GM23338 (cell line): ENCODE data around the gene FANCL. TPM values are rescaled to one million over a fixed set of nuclear protein-coding genes. Genes with fewer than 3 reads are reported as not detected.
A peak's percentile ranks its signal among the peaks of the same experiment; 100 is the strongest.

Experiments used
- ATAC-seq: fragments of 200-7000 bp; cut with Tn5 transposase; 3 replicates; pipeline ENCODE4 v1.9.1; 2020
- DNase-seq: peaks from one replicate; pipeline ENCODE4 v3.0.0-alpha.2; 2015; ENCODE audit warnings: low spot score
- H2AFZ ChIP-seq: fragments of 200-600 bp; sonication (generic); 2 replicates; pipeline ENCODE4 v1.8.0; 2016; ENCODE audit warnings: antibody characterized with exemption, mild to moderate bottlenecking, moderate library complexity
- H3F3A ChIP-seq: fragments of 200-600 bp; sonication (generic); replicated peaks from 2 replicates; pipeline ENCODE4 v1.8.0; 2017; ENCODE audit warnings: antibody characterized with exemption, mixed run types, low read depth
- H3K27ac ChIP-seq: fragments of 200-600 bp; sonication (generic); 2 replicates; pipeline ENCODE4 v1.6.1; 2016; ENCODE audit warnings: low read depth
- H3K27me3 ChIP-seq: fragments of 200-600 bp; sonication (generic); 2 replicates; pipeline ENCODE4 v1.8.0; 2016; ENCODE audit warnings: mild to moderate bottlenecking, mixed run types, moderate library complexity; ENCODE audit not compliant: insufficient read depth
- H3K36me3 ChIP-seq: fragments of 200-600 bp; sonication (generic); 2 replicates; pipeline ENCODE4 v1.8.0; 2016; ENCODE audit warnings: mild to moderate bottlenecking; ENCODE audit not compliant: insufficient read depth
- H3K4me1 ChIP-seq: fragments of 200-600 bp; sonication (generic); 2 replicates; pipeline ENCODE4 v1.8.0; 2016; ENCODE audit warnings: mild to moderate bottlenecking, moderate library complexity; ENCODE audit not compliant: insufficient read depth
- H3K4me2 ChIP-seq: fragments of 200-600 bp; sonication (generic); 2 replicates; pipeline ENCODE4 v1.7.1; 2017; ENCODE audit warnings: mixed run types
- H3K4me3 ChIP-seq: fragments of 200-600 bp; sonication (generic); 2 replicates; pipeline ENCODE4 v1.6.1; 2016; ENCODE audit warnings: mixed run types
- H3K79me2 ChIP-seq: fragments of 200-600 bp; sonication (generic); replicated peaks from 2 replicates; pipeline ENCODE4 v1.8.0; 2017; ENCODE audit warnings: mild to moderate bottlenecking; ENCODE audit not compliant: insufficient read depth
- H3K9me2 ChIP-seq: fragments of 200-600 bp; sonication (generic); 2 replicates; pipeline ENCODE4 v1.8.0; 2017; ENCODE audit not compliant: insufficient read depth
- H4K20me1 ChIP-seq: fragments of 200-600 bp; sonication (generic); replicated peaks from 2 replicates; pipeline ENCODE4 v1.8.0; 2017; ENCODE audit warnings: mild to moderate bottlenecking; ENCODE audit not compliant: insufficient read depth
- H3K27ac Mint-ChIP-seq: 2 replicates; pipeline ENCODE4 v1.8.0; 2020; ENCODE audit warnings: inconsistent platforms, mild to moderate bottlenecking, moderate library complexity, mixed read lengths
- H3K27me3 Mint-ChIP-seq: 3 replicates; pipeline ENCODE4 v1.8.0; 2022; ENCODE audit warnings: low read depth, mild to moderate bottlenecking, moderate library complexity, mixed read lengths, inconsistent platforms; ENCODE audit not compliant: insufficient read depth, poor library complexity
- H3K36me3 Mint-ChIP-seq: 3 replicates; pipeline ENCODE4 v1.8.0; 2021; ENCODE audit warnings: low read depth, mild to moderate bottlenecking, inconsistent platforms, moderate library complexity, mixed read lengths
- H3K4me1 Mint-ChIP-seq: 3 replicates; pipeline ENCODE4 v1.8.0; 2020; ENCODE audit warnings: mild to moderate bottlenecking, inconsistent platforms, mixed read lengths
- H3K4me3 Mint-ChIP-seq: 3 replicates; pipeline ENCODE4 v1.8.0; 2021; ENCODE audit warnings: moderate library complexity, mild to moderate bottlenecking, inconsistent platforms, mixed read lengths
- H3K9me3 Mint-ChIP-seq: 3 replicates; pipeline ENCODE4 v1.8.0; 2020; ENCODE audit warnings: moderate library complexity, mild to moderate bottlenecking, inconsistent platforms, mixed read lengths
- CREB1 ChIP-seq: fragments of 250-450 bp; sonication (Bioruptor Pico); IDR thresholded peaks from 2 replicates; pipeline ENCODE4 v1.5.0; 2020; ENCODE audit warnings: low read depth, mild to moderate bottlenecking, moderate library complexity
- ETS1 ChIP-seq: IDR thresholded peaks from 2 replicates; pipeline ENCODE4 v1.6.1; 2016; ENCODE audit warnings: antibody characterized with exemption
- EZH2phosphoT487 ChIP-seq: fragments of 200-600 bp; sonication (generic); IDR thresholded peaks from one replicate; pipeline ENCODE4 v1.8.1; 2018; ENCODE audit warnings: antibody characterized with exemption; ENCODE audit not compliant: unreplicated experiment
- JUNB ChIP-seq: IDR thresholded peaks from one replicate; pipeline ENCODE4 v1.6.1; 2016; ENCODE audit warnings: antibody characterized with exemption; ENCODE audit not compliant: unreplicated experiment
- POLR2AphosphoS5 ChIP-seq: IDR thresholded peaks from 2 replicates; pipeline ENCODE4 v1.6.1; 2016; ENCODE audit warnings: antibody characterized with exemption, low read depth
- REST ChIP-seq: IDR thresholded peaks from one replicate; pipeline ENCODE4 v1.6.1; 2018; ENCODE audit warnings: antibody characterized with exemption; ENCODE audit not compliant: unreplicated experiment
- STAT1 ChIP-seq: IDR thresholded peaks from one replicate; pipeline ENCODE4 v1.6.1; 2016; ENCODE audit warnings: antibody characterized with exemption; ENCODE audit not compliant: unreplicated experiment
- ZNF114 ChIP-seq: fragments of 250-450 bp; sonication (Bioruptor Pico); IDR thresholded peaks from 2 replicates; pipeline ENCODE4 v1.5.0; 2020; ENCODE audit warnings: mild to moderate bottlenecking, moderate library complexity
- ZNF331 ChIP-seq: fragments of 250-450 bp; sonication (Bioruptor Pico); IDR thresholded peaks from 2 replicates; pipeline ENCODE4 v1.5.0; 2020; ENCODE audit warnings: low read depth, mild to moderate bottlenecking, moderate library complexity
- ZNF462 ChIP-seq: fragments of 250-450 bp; sonication (Bioruptor Pico); IDR thresholded peaks from 2 replicates; pipeline ENCODE4 v1.5.0; 2020; ENCODE audit warnings: mild to moderate bottlenecking, moderate library complexity
- polyA plus RNA-seq: library from polyadenylated mRNA; unstranded; fragments of >200 nt; fragmentation: Nextera tagmentation; extraction: Ambion mirVana; gene quantifications from 2 replicates; pipeline ENCODE4 v1.2.1, GENCODE V29; 2016
- total RNA-seq: library from RNA; depleted of rRNA; stranded (reverse); fragments of >200 nt; shearing (Covaris generic); gene quantifications from 2 replicates; pipeline ENCODE4 v1.2.3, GENCODE V29; 2014
- TF ChIP-seq, protein P1 (sequence below), 2 experiments: fragments of 200-600 bp in 1 of 2; sonication (generic) in 1 of 2; conservative IDR thresholded peaks; 2 replicates each; pipeline versions ENCODE4 v1.5.1 to v1.6.1; 2016 to 2017; ENCODE audit warnings: antibody characterized with exemption in 2 of 2, low read depth in 2 of 2, mild to moderate bottlenecking in 2 of 2, moderate library complexity in 1 of 2

FANCL gene
- total and polyA plus RNA-seq, 2 experiments from 2014 or later = 90.4 to 97.8 TPM

DNA sequence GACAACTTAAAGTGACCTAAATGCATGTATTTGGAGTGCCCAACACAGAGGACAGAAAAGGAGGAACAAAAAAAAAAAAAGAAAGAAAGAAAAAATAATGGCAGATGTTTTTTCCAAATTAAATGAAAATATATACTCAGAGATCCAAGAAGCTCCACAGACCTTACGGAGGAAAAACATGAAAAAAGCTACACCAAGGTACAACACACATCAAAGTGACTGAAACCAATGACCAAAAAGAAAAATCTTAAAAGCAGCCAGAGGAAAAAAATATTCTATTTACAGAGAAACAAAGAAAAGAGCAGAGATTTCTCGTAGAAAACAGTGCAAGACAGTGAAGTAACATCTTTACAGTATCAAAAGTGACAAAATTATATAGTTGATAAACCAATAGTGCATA, 5.1 kb downstream of the FANCL start:
- H3K36me3 Mint-ChIP-seq = no peaks in the 10 kb centered on the region
- H3K27me3 Mint-ChIP-seq = peaks cover 3% of the 10 kb centered on the region
- H3K9me3 Mint-ChIP-seq = no peaks in the 10 kb centered on the region
- H3K4me3 Mint-ChIP-seq = peak overlapping the region; percentile 23; the same call in 2 of the 3 replicates
- Histone ChIP-seq H3K4me2 (peak overlapping the region; percentile 93), H3K9me2 (no peaks in the 10 kb centered on the region), H4K20me1 (no peaks in the 10 kb centered on the region), H3K27me3 (no peaks in the 10 kb centered on the region), H3K27ac (no peak overlapping the region; the same call in 1 of the 2 replicates), H3F3A (no peaks in the 10 kb centered on the region), H3K36me3 (no peaks in the 10 kb centered on the region), H2AFZ (no peak overlapping the region), H3K79me2 (peaks cover 98% of the 10 kb centered on the region), H3K4me1 (peaks cover 71% of the 10 kb centered on the region), H3K4me3 (peak overlapping the region; percentile 22)
- TF ChIP-seq, protein P1, sequence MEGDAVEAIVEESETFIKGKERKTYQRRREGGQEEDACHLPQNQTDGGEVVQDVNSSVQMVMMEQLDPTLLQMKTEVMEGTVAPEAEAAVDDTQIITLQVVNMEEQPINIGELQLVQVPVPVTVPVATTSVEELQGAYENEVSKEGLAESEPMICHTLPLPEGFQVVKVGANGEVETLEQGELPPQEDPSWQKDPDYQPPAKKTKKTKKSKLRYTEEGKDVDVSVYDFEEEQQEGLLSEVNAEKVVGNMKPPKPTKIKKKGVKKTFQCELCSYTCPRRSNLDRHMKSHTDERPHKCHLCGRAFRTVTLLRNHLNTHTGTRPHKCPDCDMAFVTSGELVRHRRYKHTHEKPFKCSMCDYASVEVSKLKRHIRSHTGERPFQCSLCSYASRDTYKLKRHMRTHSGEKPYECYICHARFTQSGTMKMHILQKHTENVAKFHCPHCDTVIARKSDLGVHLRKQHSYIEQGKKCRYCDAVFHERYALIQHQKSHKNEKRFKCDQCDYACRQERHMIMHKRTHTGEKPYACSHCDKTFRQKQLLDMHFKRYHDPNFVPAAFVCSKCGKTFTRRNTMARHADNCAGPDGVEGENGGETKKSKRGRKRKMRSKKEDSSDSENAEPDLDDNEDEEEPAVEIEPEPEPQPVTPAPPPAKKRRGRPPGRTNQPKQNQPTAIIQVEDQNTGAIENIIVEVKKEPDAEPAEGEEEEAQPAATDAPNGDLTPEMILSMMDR (conservative IDR thresholded peaks at IDR 0.05; ENCODE audit: low read depth in 2 of 2) = no peak
- no peak for TF ChIP-seq JUNB
- no peak for TF ChIP-seq ETS1
- TF ChIP-seq STAT1 = no peak
- TF ChIP-seq ZNF331 (CRISPR knock-in tag) = no peak
- no peak for TF ChIP-seq ZNF462
- TF ChIP-seq POLR2AphosphoS5 = no peak
- TF ChIP-seq REST = no peak
- TF ChIP-seq CREB1 (CRISPR knock-in tag) = no peak
- TF ChIP-seq ZNF114 (CRISPR knock-in tag) = no peak
- TF ChIP-seq EZH2phosphoT487 = no peak
- H3K4me1 Mint-ChIP-seq = peaks cover 63% of the 10 kb centered on the region
- peak overlapping the region; percentile 86 for H3K27ac Mint-ChIP-seq
- DNase-seq = no peak
- no peak for ATAC-seq
